H9 (cell line): ENCODE measurements around the gene EXOSC10. TPM values are rescaled to one million over a fixed set of nuclear protein-coding genes. Genes with fewer than 3 reads are reported as not detected.

ENCODE experiments used
- DNase-seq: peaks from one replicate; pipeline ENCODE4 v3.0.0-alpha.2; 2017
- H2AFZ ChIP-seq: one replicate; pipeline ENCODE4 v1.6.1; 2013; ENCODE audit warnings: mild to moderate bottlenecking, low read length, control low read depth, moderate library complexity
- H2AK5ac ChIP-seq: 2 replicates; pipeline ENCODE4 v1.6.1; 2013; ENCODE audit warnings: low read length, control low read depth, mixed read lengths; ENCODE audit not compliant: insufficient read length
- H2BK120ac ChIP-seq: one replicate; pipeline ENCODE4 v1.6.1; 2013; ENCODE audit warnings: low read depth, mild to moderate bottlenecking, low read length, control low read depth, inconsistent platforms; ENCODE audit not compliant: poor library complexity, severe bottlenecking
- H2BK12ac ChIP-seq: 2 replicates; pipeline ENCODE4 v1.6.1; 2013; ENCODE audit warnings: low read length, control low read depth, mixed read lengths, low read depth; ENCODE audit not compliant: insufficient read length
- H2BK15ac ChIP-seq: 2 replicates; pipeline ENCODE4 v1.6.1; 2013; ENCODE audit warnings: low read depth, low read length, control low read depth
- H2BK20ac ChIP-seq: one replicate; pipeline ENCODE4 v1.6.1; 2013; ENCODE audit warnings: low read depth, mild to moderate bottlenecking, low read length, control low read depth, inconsistent platforms; ENCODE audit not compliant: poor library complexity, severe bottlenecking
- H2BK5ac ChIP-seq: 2 replicates; pipeline ENCODE4 v1.6.1; 2013; ENCODE audit warnings: low read length, control low read depth, mixed read lengths; ENCODE audit not compliant: insufficient read length
- H3K14ac ChIP-seq: 2 replicates; pipeline ENCODE4 v1.6.1; 2013; ENCODE audit warnings: low read length, control low read depth; ENCODE audit not compliant: insufficient read depth
- H3K18ac ChIP-seq: 2 replicates; pipeline ENCODE4 v1.6.1; 2013; ENCODE audit warnings: low read depth, mild to moderate bottlenecking, mixed read lengths, low read length, control low read depth; ENCODE audit not compliant: insufficient read length
- H3K23ac ChIP-seq: 2 replicates; pipeline ENCODE4 v1.6.1; 2013; ENCODE audit warnings: low read length, control low read depth, mixed read lengths, low read depth; ENCODE audit not compliant: insufficient read length
- H3K23me2 ChIP-seq: 2 replicates; pipeline ENCODE4 v1.6.1; 2013; ENCODE audit warnings: low read depth, mild to moderate bottlenecking, mixed read lengths, low read length, control low read depth; ENCODE audit not compliant: insufficient read length, poor library complexity, severe bottlenecking
- H3K27ac ChIP-seq: 2 replicates; pipeline ENCODE4 v1.5.1; 2013; ENCODE audit warnings: low read length, control low read depth, mixed read lengths, low read depth; ENCODE audit not compliant: insufficient read length
- H3K27me3 ChIP-seq: 2 replicates; pipeline ENCODE4 v1.6.1; 2013; ENCODE audit warnings: low read length, control low read depth, inconsistent platforms; ENCODE audit not compliant: insufficient read depth
- H3K4ac ChIP-seq: 2 replicates; pipeline ENCODE4 v1.6.1; 2013; ENCODE audit warnings: low read depth, mild to moderate bottlenecking, control low read depth, inconsistent platforms, low read length, moderate library complexity
- H3K4me1 ChIP-seq: 2 replicates; pipeline ENCODE4 v1.6.1; 2013; ENCODE audit warnings: low read length, control low read depth, inconsistent platforms; ENCODE audit not compliant: insufficient read depth
- H3K4me2 ChIP-seq: 2 replicates; pipeline ENCODE4 v1.6.1; 2013; ENCODE audit warnings: low read length, control low read depth, mixed read lengths; ENCODE audit not compliant: insufficient read length, insufficient read depth
- H3K56ac ChIP-seq: 2 replicates; pipeline ENCODE4 v1.6.1; 2013; ENCODE audit warnings: low read depth, mild to moderate bottlenecking, mixed read lengths, low read length, control low read depth; ENCODE audit not compliant: insufficient read length
- H3K79me1 ChIP-seq: 2 replicates; pipeline ENCODE4 v1.6.1; 2013; ENCODE audit warnings: low read depth, mild to moderate bottlenecking, moderate library complexity, low read length, control low read depth, inconsistent platforms; ENCODE audit not compliant: insufficient read depth, poor library complexity, severe bottlenecking
- H3K79me2 ChIP-seq: 2 replicates; pipeline ENCODE4 v1.6.1; 2013; ENCODE audit warnings: low read length, control low read depth, inconsistent platforms; ENCODE audit not compliant: insufficient read depth
- H3K9ac ChIP-seq: 2 replicates; pipeline ENCODE4 v1.6.1; 2013; ENCODE audit warnings: low read length, control low read depth, mixed read lengths; ENCODE audit not compliant: insufficient read length; ENCODE audit errors: extremely low read depth
- H3K9me3 ChIP-seq: one replicate; pipeline ENCODE4 v1.6.1; 2013; ENCODE audit warnings: low read depth, low read length, inconsistent platforms; ENCODE audit not compliant: control insufficient read depth
- H3T11ph ChIP-seq: one replicate; pipeline ENCODE4 v1.6.1; 2013; ENCODE audit warnings: mild to moderate bottlenecking, low read length, control low read depth, inconsistent platforms
- H4K20me1 ChIP-seq: one replicate; pipeline ENCODE4 v1.6.1; 2013; ENCODE audit not compliant: control insufficient read depth, insufficient read length, insufficient read depth
- H4K5ac ChIP-seq: 2 replicates; pipeline ENCODE4 v1.6.1; 2013; ENCODE audit warnings: low read depth, mild to moderate bottlenecking, mixed read lengths, low read length, control low read depth; ENCODE audit not compliant: insufficient read length
- H4K8ac ChIP-seq: replicated peaks from 2 replicates; pipeline ENCODE4 v1.6.1; 2013; ENCODE audit warnings: low read length, control low read depth, mixed read lengths, low read depth; ENCODE audit not compliant: insufficient read length
- H4K91ac ChIP-seq: 2 replicates; pipeline ENCODE4 v1.6.1; 2013; ENCODE audit warnings: low read depth, mild to moderate bottlenecking, moderate library complexity, mixed read lengths, low read length, control low read depth; ENCODE audit not compliant: insufficient read length
- H3K27ac Mint-ChIP-seq, 3 experiments: 2 replicates in 2 of 3; 3 replicates in 1 of 3; pipeline ENCODE4 v1.8.0; 2020 to 2021; ENCODE audit warnings: mixed read lengths in 3 of 3, mild to moderate bottlenecking in 1 of 3, moderate library complexity in 1 of 3
- H3K27me3 Mint-ChIP-seq: 2 replicates; pipeline ENCODE4 v1.8.0; 2021; ENCODE audit warnings: low read depth, mild to moderate bottlenecking, moderate library complexity, mixed read lengths
- H3K36me3 Mint-ChIP-seq, 3 experiments: 2 replicates in 2 of 3; 3 replicates in 1 of 3; pipeline ENCODE4 v1.8.0; 2020 to 2021; ENCODE audit warnings: low read depth in 3 of 3, mixed read lengths in 3 of 3; ENCODE audit not compliant: insufficient read depth in 1 of 3
- H3K4me1 Mint-ChIP-seq, 2 experiments: 2 replicates each; pipeline ENCODE4 v1.8.0; 2020; ENCODE audit warnings: mixed read lengths in 2 of 2
- H3K4me3 Mint-ChIP-seq, 2 experiments: 2 replicates in 1 of 2; 3 replicates in 1 of 2; pipeline ENCODE4 v1.8.0; 2020 to 2021; ENCODE audit warnings: mild to moderate bottlenecking in 2 of 2, mixed read lengths in 2 of 2, moderate library complexity in 1 of 2
- H3K9me3 Mint-ChIP-seq, 2 experiments: 2 replicates in 1 of 2; 3 replicates in 1 of 2; pipeline ENCODE4 v1.8.0; 2020; ENCODE audit warnings: mild to moderate bottlenecking in 2 of 2, mixed read lengths in 2 of 2, moderate library complexity in 1 of 2
- CTCF ChIP-seq: fragments of 200-600 bp; sonication (generic); conservative IDR thresholded peaks from 3 replicates; pipeline ENCODE4 v1.8.0; 2021; ENCODE audit warnings: antibody characterized with exemption, mild to moderate bottlenecking
- WGBS: extraction: QIAGEN DNeasy Blood & Tissue Kit; methylation state at CpG from one replicate; pipeline ENCODE4 v1.1.7; 2013; ENCODE audit warnings: missing lambda C conversion rate, low lambda C conversion rate, mixed read lengths; ENCODE audit not compliant: insufficient read length; ENCODE audit errors: extremely low coverage; 5-methylcytosine and 5-hydroxymethylcytosine counted together
- total RNA-seq: library from RNA; stranded (reverse); gene quantifications from 2 replicates; pipeline ENCODE4 v1.2.1, GENCODE V29; 2021

Gene EXOSC10
- total RNA-seq, 1 experiment from 2014 or later = 83.4 TPM

- Histone ChIP-seq H2BK12ac (no peak overlapping the region), H2BK5ac (no peak overlapping the region), H3K18ac (no peak overlapping the region), H2AK5ac (no peak overlapping the region), H2BK20ac (no peak overlapping the region), H3K23ac (no peak overlapping the region), H3K79me1 (no peaks in the 10 kb centered on the region), H3K9ac (no peak overlapping the region), H4K5ac (no peak overlapping the region), H4K20me1 (no peaks in the 10 kb centered on the region), H3K27ac (no peak overlapping the region), H3K14ac (no peak overlapping the region), H2BK15ac (no peak overlapping the region), H3K4ac (no peak overlapping the region), H3K4me2 (no peak overlapping the region), H3K4me1 (no peaks in the 10 kb centered on the region), H2AFZ (no peak overlapping the region), H4K8ac (no peak overlapping the region), H3K9me3 (no peaks in the 10 kb centered on the region), H3K79me2 (peaks cover 2% of the 10 kb centered on the region; the same call in 1 of the 2 replicates), H4K91ac (no peak overlapping the region), H3K56ac (no peak overlapping the region), H3K27me3 (no peaks in the 10 kb centered on the region; the same call in 1 of the 2 replicates), H3T11ph (no peak overlapping the region), H3K23me2 (peaks cover 7% of the 10 kb centered on the region), H2BK120ac (no peak overlapping the region)
- Mint-ChIP-seq H3K4me3 (peak overlapping the region; percentile 88 to 91), H3K36me3 (peaks cover 26 to 60% (median 33%) of the 10 kb centered on the region in 3 experiments), H3K27ac (no peak overlapping the region; a peak in 1 of 7 replicates), H3K4me1 (peaks cover 14 to 22% of the 10 kb centered on the region in 2 experiments), H3K9me3 (no peaks in the 10 kb centered on the region), H3K27me3 (no peaks in the 10 kb centered on the region)
- no peak for TF ChIP-seq CTCF
- DNase-seq = no peak
- no CpG with 5 or more reads among the region's 14 CpGs for WGBS
These were observed 41.6 kb downstream of the EXOSC10 start for GRCh38 chr1:11058026-11058425.
